ENCODE data around the gene MAL.

Gene MAL

GRCh38 chr2:95056461-95057459, 31.3 kb downstream of the MAL start:
- TF ChIP-seq ZFX (IDR thresholded peaks at IDR 0.05; ENCODE audit: borderline replicate concordance) (no peak), CTCF (IDR thresholded peaks at IDR 0.05) (no peak)

GRCh38 chr2:95057535-95058370, 32.2 kb downstream of the MAL start:
- H3K27ac ChIP-seq = no peak overlapping the region

More at GRCh38 chr2:95056461-95057459, 31.3 kb downstream of the MAL start:
- no peak overlapping the region for H3K27ac ChIP-seq

GRCh38 chr2:95058466-95058988, 33.0 kb downstream of the MAL start:
- no peak for TF ChIP-seq CTCF (IDR thresholded peaks at IDR 0.05)
- no peak for TF ChIP-seq ZFX (IDR thresholded peaks at IDR 0.05; ENCODE audit: borderline replicate concordance)
- no peak overlapping the region for H3K27ac ChIP-seq

More at GRCh38 chr2:95057535-95058370, 32.2 kb downstream of the MAL start:
- TF ChIP-seq ZFX (IDR thresholded peaks at IDR 0.05; ENCODE audit: borderline replicate concordance) (no peak), CTCF (IDR thresholded peaks at IDR 0.05) (no peak)

- H3K27ac ChIP-seq = no peak overlapping the region
- no peak for TF ChIP-seq ZFX (IDR thresholded peaks at IDR 0.05; ENCODE audit: borderline replicate concordance)
Measured at GRCh38 chr2:95058989-95059641, 33.6 kb downstream of the MAL start.

- TF ChIP-seq ZFX (IDR thresholded peaks at IDR 0.05; ENCODE audit: borderline replicate concordance) = no peak
- no peak for TF ChIP-seq CTCF (IDR thresholded peaks at IDR 0.05)
- H3K27ac ChIP-seq = no peak overlapping the region
Measured at GRCh38 chr2:95059656-95060370, 34.3 kb downstream of the MAL start.

- TF ChIP-seq ZFX (IDR thresholded peaks at IDR 0.05; ENCODE audit: borderline replicate concordance) (no peak), CTCF (IDR thresholded peaks at IDR 0.05) (no peak)
- H3K27ac ChIP-seq = no peak overlapping the region
Measured at GRCh38 chr2:95060446-95061118, 35.1 kb downstream of the MAL start.
